Kidney (tissue), 14 donors: Measurements from ENCODE around the gene TMEM164. TPM values are rescaled to one million over a fixed set of nuclear protein-coding genes. Genes with fewer than 3 reads are reported as not detected.

ENCODE experiments used
- DNase-seq, 5 donors: peaks; one replicate each; pipeline ENCODE4 v3.0.0-alpha.2; 2013 to 2020
- FAIRE-seq: peaks from 2 replicates; lab custom pipeline; 2012; peaks lifted over from hg19 to GRCh38; lab: Jason Lieb, UNC
- H3K27ac ChIP-seq, 2 donors: one replicate each; pipeline ENCODE4 v1.7.0; 2013; ENCODE audit warnings: low read depth in 2 of 2, low read length in 2 of 2, inconsistent platforms in 1 of 2
- H3K27me3 ChIP-seq: one replicate; pipeline ENCODE4 v1.7.1; 2013; ENCODE audit warnings: low read length, inconsistent platforms; ENCODE audit not compliant: control insufficient read depth, insufficient read depth
- H3K36me3 ChIP-seq, 3 donors: one replicate each; pipeline versions ENCODE4 v1.7.0 to v1.7.1; 2013; ENCODE audit warnings: low read length in 3 of 3, control low read depth in 1 of 3, inconsistent platforms in 1 of 3; ENCODE audit not compliant: insufficient read depth in 3 of 3, control insufficient read depth in 2 of 3
- H3K4me1 ChIP-seq, 3 donors: one replicate each; pipeline versions ENCODE4 v1.7.0 to v1.7.1; 2013; ENCODE audit warnings: low read length in 3 of 3, inconsistent platforms in 1 of 3, low read depth in 1 of 3; ENCODE audit not compliant: control insufficient read depth in 2 of 3, insufficient read depth in 2 of 3
- H3K4me3 ChIP-seq, 3 donors: one replicate each; pipeline versions ENCODE4 v1.7.0 to v1.8.1; 2013; ENCODE audit warnings: low read length in 3 of 3, control low read depth in 1 of 3, inconsistent platforms in 1 of 3
- H3K9ac ChIP-seq, 3 donors: one replicate each; pipeline versions ENCODE4 v1.7.0 to v1.7.1; 2013; ENCODE audit warnings: low read length in 3 of 3, control low read depth in 1 of 3, inconsistent platforms in 1 of 3
- H3K9me3 ChIP-seq, 3 donors: one replicate each; pipeline versions ENCODE4 v1.7.0 to v1.7.1; 2013; ENCODE audit warnings: low read length in 3 of 3, control low read depth in 1 of 3, inconsistent platforms in 1 of 3; ENCODE audit not compliant: control insufficient read depth in 2 of 3, insufficient read depth in 1 of 3
- intact Hi-C: fragments of 100-400 bp; cut with DNase I; formaldehyde crosslinking; loops from one replicate; pipeline ENCODE4 v1.11.1; 2022
- polyA plus RNA-seq: library from polyadenylated mRNA; stranded (reverse); fragments of 350-450 nt; fragmentation: Illumina TruSeq; extraction: RNeasy Lipid Tissue Mini Kit (QIAGEN cat#74804); gene quantifications from one replicate; pipeline ENCODE4 v1.2.3, GENCODE V29; 2014; ENCODE audit warnings: low read depth, low replicate concordance; ENCODE audit not compliant: insufficient read depth
- total RNA-seq: library from RNA; stranded (reverse); fragmentation: NEBNext Ultra II Directional; extraction: Animal tissue kit (Norgen Biotek cat#: 25700); gene quantifications from one replicate; pipeline ENCODE4 v1.2.1, GENCODE V29; 2021
- TF ChIP-seq, protein P1 (sequence below): IDR thresholded peaks from 3 replicates; pipeline ENCODE4 v1.5.1; 2012; ENCODE audit warnings: mild to moderate bottlenecking, moderate library complexity, borderline replicate concordance; ENCODE audit not compliant: insufficient read depth; ENCODE audit errors: extremely low read depth
- donor health status: control.
- donor health status: control.
- donor health status: control.
- donor health status: control.
- donor health status: control.
- donor health status: DM: yes; HTN: yes; CAD: no.
- donor health status: Normal renal cell carcinoma (clear cell type).

Gene TMEM164
- total and polyA plus RNA-seq, 2 donors from 2014 or later: 16.9 to 36.0 TPM

DNA sequence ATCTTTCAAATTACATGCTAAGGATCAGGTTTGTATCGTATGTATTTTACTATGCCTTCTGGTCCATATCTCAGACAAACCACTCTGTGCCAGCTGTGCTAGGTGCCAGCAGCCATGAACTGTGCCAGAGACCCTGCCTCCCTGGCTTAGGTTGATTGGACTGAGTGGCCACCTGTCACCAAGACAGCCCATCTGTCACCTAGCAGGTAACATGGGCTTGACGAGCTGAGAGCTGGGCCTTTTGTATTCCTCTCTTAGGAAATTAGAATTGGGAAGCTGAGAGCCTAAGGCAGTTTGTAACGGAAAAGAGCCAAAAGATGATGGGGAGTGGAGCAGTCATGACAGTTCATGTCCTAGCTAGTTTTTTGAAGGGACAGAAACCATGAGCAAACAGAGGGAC, 42.5 kb downstream of the TMEM164 start:
- intact Hi-C loops: no loop called here
- FAIRE-seq (no peak), DNase-seq (no peak)
- Histone ChIP-seq H3K27ac (no peak overlapping the region), H3K36me3 (no peaks in the 10 kb centered on the region), H3K4me1 (no peaks in the 10 kb centered on the region), H3K27me3 (peaks cover 2% of the 10 kb centered on the region), H3K9me3 (no peaks in the 10 kb centered on the region), H3K9ac (no peak overlapping the region), H3K4me3 (no peak overlapping the region)
- TF ChIP-seq, protein P1, sequence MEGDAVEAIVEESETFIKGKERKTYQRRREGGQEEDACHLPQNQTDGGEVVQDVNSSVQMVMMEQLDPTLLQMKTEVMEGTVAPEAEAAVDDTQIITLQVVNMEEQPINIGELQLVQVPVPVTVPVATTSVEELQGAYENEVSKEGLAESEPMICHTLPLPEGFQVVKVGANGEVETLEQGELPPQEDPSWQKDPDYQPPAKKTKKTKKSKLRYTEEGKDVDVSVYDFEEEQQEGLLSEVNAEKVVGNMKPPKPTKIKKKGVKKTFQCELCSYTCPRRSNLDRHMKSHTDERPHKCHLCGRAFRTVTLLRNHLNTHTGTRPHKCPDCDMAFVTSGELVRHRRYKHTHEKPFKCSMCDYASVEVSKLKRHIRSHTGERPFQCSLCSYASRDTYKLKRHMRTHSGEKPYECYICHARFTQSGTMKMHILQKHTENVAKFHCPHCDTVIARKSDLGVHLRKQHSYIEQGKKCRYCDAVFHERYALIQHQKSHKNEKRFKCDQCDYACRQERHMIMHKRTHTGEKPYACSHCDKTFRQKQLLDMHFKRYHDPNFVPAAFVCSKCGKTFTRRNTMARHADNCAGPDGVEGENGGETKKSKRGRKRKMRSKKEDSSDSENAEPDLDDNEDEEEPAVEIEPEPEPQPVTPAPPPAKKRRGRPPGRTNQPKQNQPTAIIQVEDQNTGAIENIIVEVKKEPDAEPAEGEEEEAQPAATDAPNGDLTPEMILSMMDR: no peak

DNA sequence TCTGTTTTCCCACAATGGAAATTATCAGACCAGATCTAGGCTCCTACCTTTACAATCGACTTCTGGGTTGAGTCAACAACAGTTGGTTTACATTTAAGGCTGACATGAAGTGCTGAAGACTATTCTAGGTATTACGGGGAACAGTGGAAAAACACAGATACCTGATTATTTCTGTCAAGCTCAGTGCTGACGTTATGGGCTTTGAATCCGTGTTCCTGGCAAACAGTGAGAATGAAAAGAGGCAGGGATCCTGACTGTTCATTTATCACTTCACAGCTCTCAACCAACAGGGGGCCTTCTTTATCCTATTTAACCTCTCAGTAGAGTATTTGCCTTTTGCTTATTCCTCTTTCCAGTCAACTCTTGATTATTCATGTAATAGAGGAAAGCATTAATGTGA, 43.1 kb downstream of the TMEM164 start:
- DNase-seq (no peak), FAIRE-seq (no peak)
- Histone ChIP-seq H3K4me3 (no peak overlapping the region), H3K36me3 (no peaks in the 10 kb centered on the region), H3K4me1 (no peaks in the 10 kb centered on the region), H3K27ac (no peak overlapping the region), H3K9ac (no peak overlapping the region), H3K27me3 (peaks cover 2% of the 10 kb centered on the region), H3K9me3 (no peaks in the 10 kb centered on the region)
- intact Hi-C loops: no loop called here
- TF ChIP-seq, protein P1: no peak

DNA sequence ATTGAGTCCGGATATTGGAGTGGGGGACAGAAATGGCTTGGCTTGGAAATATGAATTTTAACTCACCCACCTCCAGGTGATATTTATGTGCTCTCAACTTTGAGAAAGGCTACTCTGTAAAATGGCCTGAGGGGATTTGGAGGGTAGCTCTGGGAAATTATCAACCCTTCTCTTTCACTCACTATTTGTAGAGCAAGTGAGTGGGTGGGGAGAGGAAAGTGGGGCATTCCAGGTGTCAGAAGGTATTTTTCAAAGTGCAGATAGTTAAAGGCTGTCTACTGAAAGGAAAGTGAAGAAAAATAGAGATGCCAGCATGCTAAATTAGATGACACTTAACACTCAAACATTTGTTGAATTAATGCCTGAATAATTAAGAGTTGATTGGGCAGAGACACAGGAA, 44.1 kb downstream of the TMEM164 start:
- H3K27ac ChIP-seq: no peak overlapping the region
- H3K9me3 ChIP-seq: no peaks in the 10 kb centered on the region
- H3K4me1 ChIP-seq: no peaks in the 10 kb centered on the region
- no peak overlapping the region for H3K9ac ChIP-seq
- no peak overlapping the region for H3K4me3 ChIP-seq
- FAIRE-seq (no peak), DNase-seq (no peak)
- TF ChIP-seq, protein P1: no peak
- peaks cover 2% of the 10 kb centered on the region for H3K27me3 ChIP-seq
- no peaks in the 10 kb centered on the region for H3K36me3 ChIP-seq
- intact Hi-C loops: no loop called here

DNA sequence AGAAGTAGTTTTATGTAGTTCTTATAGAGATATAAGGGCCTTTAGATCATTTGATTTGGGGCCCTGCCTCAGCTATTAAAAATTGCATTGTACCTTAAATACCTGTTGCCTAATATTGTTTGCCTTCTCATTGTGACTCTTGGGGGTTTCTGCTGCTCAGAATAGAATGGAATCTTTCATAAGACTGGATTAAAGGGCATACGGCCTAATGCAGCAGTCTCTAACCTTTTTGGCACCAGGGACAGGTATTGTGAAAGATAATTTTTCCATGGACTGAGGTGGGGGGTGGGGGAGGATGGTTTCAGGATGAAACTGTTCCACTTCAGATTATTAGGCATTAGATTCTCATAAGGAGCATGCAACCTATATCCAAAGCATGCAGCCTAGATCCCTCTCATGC, 46.2 kb downstream of the TMEM164 start:
- Histone ChIP-seq H3K36me3 (no peaks in the 10 kb centered on the region), H3K9me3 (no peaks in the 10 kb centered on the region), H3K27me3 (peaks cover 2% of the 10 kb centered on the region), H3K4me1 (no peaks in the 10 kb centered on the region), H3K9ac (no peak overlapping the region), H3K27ac (no peak overlapping the region), H3K4me3 (no peak overlapping the region)
- intact Hi-C loops: no loop called here
- DNase-seq (no peak), FAIRE-seq (no peak)
- TF ChIP-seq, protein P1: no peak
